Upper lobe of left lung (tissue), 6 donors: ENCODE measurements around the gene MARK3. TPM values are rescaled to one million over a fixed set of nuclear protein-coding genes. Genes with fewer than 3 reads are reported as not detected.

Experiments
- ATAC-seq, 2 donors: fragments of 200-7000 bp; cut with Tn5 transposase; one replicate each; pipeline ENCODE4 v1.9.1; 2022; ENCODE audit warnings: mild to moderate bottlenecking in 2 of 2, moderate library complexity in 2 of 2; ENCODE audit not compliant: low FRiP score in 2 of 2
- DNase-seq, 2 donors: peaks; one replicate each; pipeline ENCODE4 v3.0.0-alpha.2; 2019 to 2020
- H3K27ac ChIP-seq, 4 donors: fragments of 200-600 bp; sonication (generic); one replicate each; pipeline ENCODE4 v1.5.1; 2016 to 2019
- H3K27me3 ChIP-seq, 4 donors: fragments of 200-600 bp; sonication (generic); one replicate each; pipeline ENCODE4 v1.5.1; 2017 to 2019
- H3K36me3 ChIP-seq, 4 donors: fragments of 200-600 bp; sonication (generic); one replicate each; pipeline ENCODE4 v1.5.1; 2016 to 2019
- H3K4me1 ChIP-seq, 4 donors: fragments of 200-600 bp; sonication (generic); one replicate each; pipeline ENCODE4 v1.5.1; 2018 to 2019
- H3K4me3 ChIP-seq, 4 donors: fragments of 200-600 bp; sonication (generic); one replicate each; pipeline ENCODE4 v1.5.1; 2017 to 2019; ENCODE audit warnings: mild to moderate bottlenecking in 2 of 4, moderate library complexity in 1 of 4
- H3K9me3 ChIP-seq, 4 donors: fragments of 200-600 bp; sonication (generic); one replicate each; pipeline ENCODE4 v1.5.1; 2018 to 2019
- EP300 ChIP-seq, 4 donors: sonication (generic); formaldehyde crosslinking; IDR thresholded peaks; one replicate each; pipeline ENCODE4 v1.5.1; 2017; ENCODE audit warnings: antibody characterized with exemption in 4 of 4, control low read depth in 2 of 4
- POLR2A ChIP-seq, 4 donors: fragments of 450-650 bp; IDR thresholded peaks; one replicate each; pipeline ENCODE4 v1.5.1; 2016 to 2017; ENCODE audit warnings: antibody characterized with exemption in 4 of 4, mild to moderate bottlenecking in 2 of 4
- POLR2AphosphoS5 ChIP-seq, 2 donors: sonication (generic); formaldehyde crosslinking; IDR thresholded peaks; one replicate each; pipeline ENCODE4 v1.5.1; 2017; ENCODE audit warnings: antibody characterized with exemption in 2 of 2
- WGBS, 2 donors: methylation state at CpG; one replicate each; pipeline ENCODE4 v1.1.5; 2017 to 2018; 5-methylcytosine and 5-hydroxymethylcytosine counted together
- total RNA-seq, 6 donors: library from RNA; depleted of rRNA in 4 of 6; stranded (reverse); fragments of >200 nt in 4 of 6; gene quantifications; one replicate each; pipeline versions ENCODE4 v1.1.0 to v1.2.1, GENCODE V29; 2016 to 2021
- TF ChIP-seq, protein P1 (sequence below), 6 experiments: fragments of 450-650 bp in 4 of 6; fragments of 200-600 bp in 2 of 6; sonication (generic) in 2 of 6; IDR thresholded peaks; one replicate each; pipeline ENCODE4 v1.5.1; 2016 to 2019; ENCODE audit warnings: antibody characterized with exemption in 6 of 6
- donor health status: DM: no; HTN: no; CAD: no; lungs with moderate emphysema.
- donor health status: DM: no; HTN: yes; CAD: no; lungs with severe emphysema.

MARK3 gene
- total RNA-seq, 6 donors from 2014 or later = 84.5 to 190 (median 132) TPM

DNA sequence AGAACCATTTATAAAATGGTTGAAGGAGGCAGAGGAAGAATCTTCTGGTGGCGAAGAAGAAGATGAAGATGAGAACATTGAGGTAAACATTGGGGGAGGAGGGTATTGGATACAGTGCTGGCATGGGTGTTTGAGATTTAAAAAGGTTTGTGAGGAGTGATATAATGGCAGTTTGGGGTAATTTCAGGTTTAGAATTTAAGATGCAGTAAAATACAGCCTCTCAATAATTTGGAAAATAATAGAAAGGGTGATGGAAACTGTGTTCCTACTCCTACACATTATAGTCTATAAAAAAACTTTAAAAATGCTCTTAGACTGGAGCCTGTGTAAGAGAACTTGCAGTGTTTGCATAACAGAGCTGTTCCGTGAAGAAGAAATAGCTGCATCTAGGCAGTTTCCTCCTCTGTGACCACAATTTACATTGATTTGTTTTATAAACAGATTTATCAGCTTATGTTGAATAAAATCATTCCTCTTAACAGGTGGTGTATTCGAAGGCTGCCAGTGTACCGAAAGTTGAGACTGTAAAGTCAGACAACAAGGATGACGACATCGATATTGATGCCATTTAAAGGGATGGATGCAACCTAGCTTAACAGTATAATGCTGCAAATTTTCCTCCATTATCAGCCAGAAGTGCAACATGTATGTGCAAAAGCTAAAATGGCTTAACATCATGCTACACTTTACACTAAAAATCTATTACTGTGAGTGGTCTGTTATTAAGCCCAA lies 44.6 kb upstream of the MARK3 start:
- 84 to 88% methylated on average over 6 of the region's 6 CpGs for WGBS, 2 donors
- ATAC-seq = no peak
- Histone ChIP-seq H3K36me3 (peaks cover 78 to 96% (median 90%) of the 10 kb centered on the region in 4 donors), H3K9me3 (no peaks in the 10 kb centered on the region), H3K27me3 (no peaks in the 10 kb centered on the region), H3K4me3 (no peak overlapping the region), H3K27ac (no peak overlapping the region), H3K4me1 (peaks cover 8 to 14% (median 12%) of the 10 kb centered on the region in 4 donors)
- no peak for DNase-seq
- no peak for TF ChIP-seq EP300 (IDR thresholded peaks at IDR 0.05)
- TF ChIP-seq, protein P1, sequence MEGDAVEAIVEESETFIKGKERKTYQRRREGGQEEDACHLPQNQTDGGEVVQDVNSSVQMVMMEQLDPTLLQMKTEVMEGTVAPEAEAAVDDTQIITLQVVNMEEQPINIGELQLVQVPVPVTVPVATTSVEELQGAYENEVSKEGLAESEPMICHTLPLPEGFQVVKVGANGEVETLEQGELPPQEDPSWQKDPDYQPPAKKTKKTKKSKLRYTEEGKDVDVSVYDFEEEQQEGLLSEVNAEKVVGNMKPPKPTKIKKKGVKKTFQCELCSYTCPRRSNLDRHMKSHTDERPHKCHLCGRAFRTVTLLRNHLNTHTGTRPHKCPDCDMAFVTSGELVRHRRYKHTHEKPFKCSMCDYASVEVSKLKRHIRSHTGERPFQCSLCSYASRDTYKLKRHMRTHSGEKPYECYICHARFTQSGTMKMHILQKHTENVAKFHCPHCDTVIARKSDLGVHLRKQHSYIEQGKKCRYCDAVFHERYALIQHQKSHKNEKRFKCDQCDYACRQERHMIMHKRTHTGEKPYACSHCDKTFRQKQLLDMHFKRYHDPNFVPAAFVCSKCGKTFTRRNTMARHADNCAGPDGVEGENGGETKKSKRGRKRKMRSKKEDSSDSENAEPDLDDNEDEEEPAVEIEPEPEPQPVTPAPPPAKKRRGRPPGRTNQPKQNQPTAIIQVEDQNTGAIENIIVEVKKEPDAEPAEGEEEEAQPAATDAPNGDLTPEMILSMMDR (IDR thresholded peaks at IDR 0.05) = no peak
- TF ChIP-seq POLR2A (IDR thresholded peaks at IDR 0.05) = no peak
- TF ChIP-seq POLR2AphosphoS5 (IDR thresholded peaks at IDR 0.05) = no peak

DNA sequence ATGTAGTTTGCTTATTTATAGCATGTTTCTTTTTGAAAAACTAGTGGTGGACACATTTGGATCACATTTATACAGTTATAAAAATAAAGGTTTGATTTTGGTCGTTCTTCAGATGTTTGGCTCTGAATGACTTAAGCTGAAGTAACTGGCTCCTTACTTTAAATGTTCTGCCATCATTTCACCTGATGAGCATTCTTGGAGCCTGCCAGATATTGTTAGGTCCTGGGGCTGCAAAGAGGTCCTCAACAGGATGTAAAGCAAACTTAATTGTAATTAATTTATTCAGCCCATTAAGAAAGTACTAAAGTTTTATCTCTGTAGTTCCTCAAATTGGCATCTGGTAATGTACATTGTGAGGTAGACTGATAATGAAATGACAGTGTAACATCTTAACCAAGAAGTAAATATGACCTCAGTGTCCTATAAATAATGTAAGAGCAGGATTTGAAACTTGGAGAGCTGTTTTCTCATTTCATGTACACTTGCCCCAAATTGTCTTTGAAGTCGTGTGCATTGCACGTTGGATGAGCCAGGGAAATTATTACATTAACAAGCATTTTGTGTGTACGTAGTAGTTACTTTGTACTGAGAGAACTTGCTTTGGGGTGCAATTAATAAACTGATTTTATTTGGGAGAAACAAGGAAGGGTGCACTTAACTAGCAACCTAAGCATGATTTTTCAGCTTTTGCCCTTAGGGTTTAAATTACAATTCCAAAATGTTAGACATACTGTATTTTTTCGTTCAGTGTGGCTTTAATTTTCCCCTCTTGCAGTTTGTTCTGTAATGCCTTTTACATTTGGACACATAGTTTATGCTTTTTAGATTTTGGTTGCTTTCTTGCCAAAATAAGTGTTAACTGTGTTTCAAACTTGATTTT lies 43.7 kb upstream of the MARK3 start:
- ATAC-seq (no peak), DNase-seq (no peak)
- no peak overlapping the region for H3K4me3 ChIP-seq
- H3K4me1 ChIP-seq = peaks cover 0 to 6% (median 3%) of the 10 kb centered on the region in 4 donors
- H3K27ac ChIP-seq = no peak overlapping the region
- no peaks in the 10 kb centered on the region for H3K9me3 ChIP-seq
- 81 to 83% methylated on average over 5 of the region's 5 CpGs for WGBS, 2 donors
- peaks cover 71 to 87% (median 81%) of the 10 kb centered on the region in 4 donors for H3K36me3 ChIP-seq
- no peak for TF ChIP-seq POLR2A (IDR thresholded peaks at IDR 0.05)
- no peak for TF ChIP-seq EP300 (IDR thresholded peaks at IDR 0.05)
- TF ChIP-seq, protein P1 (IDR thresholded peaks at IDR 0.05) = no peak
- TF ChIP-seq POLR2AphosphoS5 (IDR thresholded peaks at IDR 0.05) = no peak
- H3K27me3 ChIP-seq = no peaks in the 10 kb centered on the region

- H3K27ac ChIP-seq = no peak overlapping the region
- peaks cover 53 to 69% (median 63%) of the 10 kb centered on the region in 4 donors for H3K36me3 ChIP-seq
- H3K4me3 ChIP-seq = no peak overlapping the region
- WGBS, 2 donors = 87 to 88% methylated on average over 4 of the region's 4 CpGs
- ATAC-seq = no peak
- no peak for TF ChIP-seq POLR2AphosphoS5 (IDR thresholded peaks at IDR 0.05)
- H3K4me1 ChIP-seq = no peaks in the 10 kb centered on the region
- DNase-seq = no peak
- H3K9me3 ChIP-seq = no peaks in the 10 kb centered on the region
- no peaks in the 10 kb centered on the region for H3K27me3 ChIP-seq
Measured at GRCh38 chr14:103343164-103343879, 41.9 kb upstream of the MARK3 start.

GRCh38 chr14:103343905-103344797 lies 41.1 kb upstream of the MARK3 start:
- Histone ChIP-seq H3K9me3 (no peaks in the 10 kb centered on the region), H3K27ac (no peak overlapping the region), H3K36me3 (peaks cover 45 to 61% (median 55%) of the 10 kb centered on the region in 4 donors), H3K4me3 (no peak overlapping the region), H3K27me3 (no peaks in the 10 kb centered on the region), H3K4me1 (no peaks in the 10 kb centered on the region)
- WGBS, 2 donors = 89 to 93% methylated on average over 5 of the region's 5 CpGs
- DNase-seq (no peak), ATAC-seq (no peak)
- TF ChIP-seq POLR2AphosphoS5 (IDR thresholded peaks at IDR 0.05) = no peak
- no peak for TF ChIP-seq EP300 (IDR thresholded peaks at IDR 0.05)
- TF ChIP-seq, protein P1 (IDR thresholded peaks at IDR 0.05) = no peak
- TF ChIP-seq POLR2A (IDR thresholded peaks at IDR 0.05) = no peak
